ENCODE results near the gene TGM5.

- no peak for TF ChIP-seq CTCF (conservative IDR thresholded peaks at IDR 0.05)
- no peak for TF ChIP-seq EZH2 (IDR thresholded peaks at IDR 0.05; ENCODE audit: low read depth)
These were observed 7.9 kb downstream of the TGM5 start for GRCh38 chr15:43258781-43259180.

Measured in PC-9 (cell line).